A549 (cell line): ENCODE measurements around the gene RAB20. TPM values are rescaled to one million over a fixed set of nuclear protein-coding genes. Genes with fewer than 3 reads are reported as not detected.
A peak's percentile ranks its signal among the peaks of the same experiment; 100 is the strongest.

ENCODE experiments used
- ATAC-seq, 2 experiments: fragments of 200-7000 bp in 1 of 2; fragments of >200 bp in 1 of 2; cut with Nextera tagmentation in 1 of 2; cut with Tn5 transposase in 1 of 2; 3 replicates each; pipeline versions ENCODE4 v1.8.0 to v1.9.1; 2018 to 2020; ENCODE audit warnings: mild to moderate bottlenecking in 1 of 2, moderate library complexity in 1 of 2
- CTCF ChIA-PET: fragments of 300-600 bp; sonication (Branson Sonifier 250); formaldehyde crosslinking; extraction: SDS; loops from one replicate; lab custom pipeline; 2021; ENCODE audit warnings: antibody characterized with exemption, inconsistent platforms; lab: Yijun Ruan, JAX
- POLR2A ChIA-PET: fragments of 350-600 bp; formaldehyde crosslinking; extraction: SDS; loops from one replicate; lab custom pipeline; 2021; ENCODE audit warnings: antibody characterized with exemption, inconsistent platforms; lab: Yijun Ruan, JAX
- DNase-seq, 2 experiments: peaks; one replicate each; pipeline versions ENCODE4 v3.0.0 to v3.0.0-alpha.2; 2011 to 2016; ENCODE audit warnings: low read depth in 1 of 2, low spot score in 1 of 2
- FAIRE-seq: peaks from 2 replicates; lab custom pipeline; 2011; peaks lifted over from hg19 to GRCh38; lab: Jason Lieb, UNC
- H3K27ac ChIP-seq, 2 experiments: fragments of >200 bp; sonication (Bioruptor Twin); formaldehyde crosslinking; 3 replicates each; pipeline ENCODE4 v1.5.1; 2016 to 2017
- H3K4me1 ChIP-seq: fragments of >200 bp; sonication (Bioruptor Twin); formaldehyde crosslinking; 3 replicates; pipeline ENCODE4 v1.6.1; 2016
- H3K4me2 ChIP-seq: fragments of >200 bp; sonication (Bioruptor Twin); formaldehyde crosslinking; 3 replicates; pipeline ENCODE4 v1.6.1; 2016
- H3K4me3 ChIP-seq: fragments of >200 bp; sonication (Bioruptor Twin); formaldehyde crosslinking; 3 replicates; pipeline ENCODE4 v1.5.1; 2016
- H3K9me3 ChIP-seq: fragments of >200 bp; sonication (Bioruptor Twin); formaldehyde crosslinking; 3 replicates; pipeline ENCODE4 v1.6.1; 2016
- CBX2 ChIP-seq: fragments of 200-600 bp; sonication (generic); IDR thresholded peaks from 2 replicates; pipeline ENCODE4 v1.6.1; 2016; ENCODE audit warnings: low read depth, mild to moderate bottlenecking, borderline replicate concordance
- CHD2 ChIP-seq: fragments of 150-350 bp; IDR thresholded peaks from 2 replicates; pipeline ENCODE4 v1.6.1; 2014; ENCODE audit warnings: low read length; ENCODE audit not compliant: partially characterized antibody
- CHD4 ChIP-seq: fragments of 200-600 bp; sonication (generic); IDR thresholded peaks from 2 replicates; pipeline ENCODE4 v1.6.1; 2016; ENCODE audit warnings: antibody characterized with exemption, mild to moderate bottlenecking, borderline replicate concordance
- FOSB ChIP-seq: fragments of 250-450 bp; sonication (Bioruptor Pico); IDR thresholded peaks from 2 replicates; pipeline ENCODE4 v1.5.0; 2020; ENCODE audit warnings: mild to moderate bottlenecking, moderate library complexity
- FOXS1 ChIP-seq: fragments of 250-450 bp; sonication (Bioruptor Pico); IDR thresholded peaks from 2 replicates; pipeline ENCODE4 v1.5.0; 2020; ENCODE audit warnings: mild to moderate bottlenecking, moderate library complexity
- GATA3 ChIP-seq: IDR thresholded peaks from 2 replicates; pipeline ENCODE4 v1.6.1; 2012; ENCODE audit warnings: borderline replicate concordance
- HEYL ChIP-seq: fragments of 250-450 bp; sonication (Bioruptor Pico); IDR thresholded peaks from 2 replicates; pipeline ENCODE4 v1.8.0; 2021; ENCODE audit warnings: mild to moderate bottlenecking, moderate library complexity
- HOXB5 ChIP-seq: fragments of 250-450 bp; sonication (Bioruptor Pico); IDR thresholded peaks from 2 replicates; pipeline ENCODE4 v1.5.0; 2020; ENCODE audit warnings: mild to moderate bottlenecking, moderate library complexity
- JUNB ChIP-seq: fragments of >200 bp; sonication (Bioruptor Twin); formaldehyde crosslinking; IDR thresholded peaks from 2 replicates; pipeline ENCODE4 v1.6.1; 2016
- MAZ ChIP-seq: fragments of 150-350 bp; IDR thresholded peaks from 2 replicates; pipeline ENCODE4 v1.6.1; 2014; ENCODE audit warnings: antibody characterized with exemption, low read depth, low read length, borderline replicate concordance
- NPAS2 ChIP-seq: fragments of 250-450 bp; sonication (Bioruptor Pico); IDR thresholded peaks from 2 replicates; pipeline ENCODE4 v1.8.0; 2022; ENCODE audit warnings: mild to moderate bottlenecking, moderate library complexity, borderline replicate concordance
- POLR2A ChIP-seq: IDR thresholded peaks from 2 replicates; pipeline ENCODE4 v1.6.1; 2012; ENCODE audit warnings: mild to moderate bottlenecking, low read length
- POLR2AphosphoS2 ChIP-seq: conservative IDR thresholded peaks from 2 replicates; pipeline ENCODE4 v1.6.1; 2012; ENCODE audit warnings: low read length, improper control_type of control experiment, inconsistent platforms
- RAD21 ChIP-seq, 2 experiments: fragments of >200 bp in 1 of 2; sonication (Bioruptor Twin) in 1 of 2; formaldehyde crosslinking in 1 of 2; IDR thresholded peaks in 1 of 2; conservative IDR thresholded peaks in 1 of 2; 2 replicates in 1 of 2; 3 replicates in 1 of 2; pipeline ENCODE4 v1.6.1; 2012 to 2018; ENCODE audit warnings: inconsistent platforms in 1 of 2
- RARB ChIP-seq: fragments of 250-450 bp; sonication (Bioruptor Pico); IDR thresholded peaks from 2 replicates; pipeline ENCODE4 v1.8.0; 2021; ENCODE audit warnings: mild to moderate bottlenecking, moderate library complexity
- RNF2 ChIP-seq: fragments of 200-600 bp; sonication (generic); IDR thresholded peaks from 2 replicates; pipeline ENCODE4 v1.6.1; 2016; ENCODE audit warnings: low read depth, mild to moderate bottlenecking, antibody characterized with exemption, moderate library complexity, borderline replicate concordance
- ZC3H11A ChIP-seq: fragments of 450-650 bp; IDR thresholded peaks from 2 replicates; pipeline ENCODE4 v1.6.1; 2014; ENCODE audit warnings: antibody characterized with exemption, mild to moderate bottlenecking
- ZNF302 ChIP-seq: fragments of 250-450 bp; sonication (Bioruptor Pico); IDR thresholded peaks from 2 replicates; pipeline ENCODE4 v1.9.0; 2021; ENCODE audit warnings: inconsistent platforms, mild to moderate bottlenecking, moderate library complexity
- ZSCAN20 ChIP-seq: fragments of 250-450 bp; sonication (Bioruptor Pico); IDR thresholded peaks from 2 replicates; pipeline ENCODE4 v1.8.0; 2022; ENCODE audit warnings: mild to moderate bottlenecking, moderate library complexity
- WGBS: methylation state at CpG from one replicate; pipeline ENCODE4 v1.1.6; 2017; ENCODE audit errors: missing lambda C conversion rate; 5-methylcytosine and 5-hydroxymethylcytosine counted together
- polyA plus RNA-seq, 4 experiments: library from polyadenylated mRNA; depleted of rRNA in 3 of 4; stranded (reverse); fragments of >200 nt; fragmentation: RNase III in 1 of 4; extraction: RNeasy Plus Mini Kit Qiagen cat#74134 plus additional on column Dnase treatment in 1 of 4; gene quantifications; 2 replicates in 3 of 4; 3 replicates in 1 of 4; pipeline ENCODE4 v1.2.3, GENCODE V29; 2011 to 2017
- TF ChIP-seq, protein P1 (sequence below): fragments of >200 bp; sonication (Bioruptor Twin); formaldehyde crosslinking; IDR thresholded peaks from 2 replicates; pipeline ENCODE4 v1.6.1; 2016
- TF ChIP-seq, protein P2 (sequence below): IDR thresholded peaks from 2 replicates; pipeline ENCODE4 v1.6.1; 2012; ENCODE audit warnings: low read depth, borderline replicate concordance
- TF ChIP-seq, protein P3 (sequence below): IDR thresholded peaks from 2 replicates; pipeline ENCODE4 v1.6.1; 2012

Gene RAB20
- polyA plus RNA-seq, 2 of the 4 experiments (the other 2 are of a cell fraction), result 1.0 to 1.5 TPM

DNA sequence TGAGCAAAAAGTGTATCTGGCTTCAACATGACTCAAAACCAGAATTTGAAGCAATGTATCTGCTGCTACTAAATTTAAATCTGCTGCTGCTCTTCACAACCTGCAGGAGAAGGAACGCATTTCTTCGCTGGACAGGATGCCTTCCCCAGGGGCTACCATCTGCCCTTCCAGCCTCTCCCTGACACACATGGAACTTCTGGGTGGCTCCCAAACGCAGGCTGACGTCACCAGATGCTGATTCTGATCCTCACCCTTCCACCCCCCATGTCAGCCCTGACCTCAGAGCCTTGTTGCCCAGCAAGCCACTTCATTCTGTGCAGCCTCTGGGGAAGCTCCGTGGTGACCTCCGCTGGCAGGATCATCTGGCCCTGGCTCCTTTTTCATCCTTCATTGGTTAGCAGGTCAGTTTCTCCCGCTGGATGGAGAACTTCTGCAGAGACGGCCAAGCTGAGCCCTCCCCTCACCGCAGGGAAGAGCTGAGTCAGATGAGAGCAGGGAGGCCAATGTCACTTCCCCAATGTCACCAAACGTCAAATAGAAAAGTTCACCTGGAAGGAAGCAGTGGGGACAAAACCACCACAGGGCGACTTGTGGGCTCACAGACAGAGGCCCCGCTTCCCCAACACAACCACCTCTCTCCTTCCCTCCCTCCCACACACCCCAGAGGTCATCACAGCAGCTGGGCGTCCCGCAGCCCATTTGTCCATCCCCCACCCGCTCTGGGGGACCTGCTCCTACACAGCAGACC, 14.0 kb upstream of the RAB20 start:
- H3K4me3 ChIP-seq, result no peak overlapping the region
- POLR2A ChIA-PET, result no interaction called here
- no peaks in the 10 kb centered on the region for H3K9me3 ChIP-seq
- ATAC-seq, result peak; percentile 58 to 75; a peak in 4 of 6 replicates
- peaks cover 6% of the 10 kb centered on the region; the same call in 1 of the 3 replicates for H3K4me1 ChIP-seq
- FAIRE-seq, result no peak
- 50% methylated on average over 12 of the region's 15 CpGs for WGBS
- CTCF ChIA-PET, result interaction anchor here (1.0 to 1.2 kb wide), 2 partner anchors 10 to 119 kb away, joined by 3 read pairs; no protein-coding TSS in a partner anchor
- no peak overlapping the region for H3K4me2 ChIP-seq
- TF ChIP-seq RAD21 (conservative IDR thresholded peaks at IDR 0.05 in 1 of 2, IDR thresholded peaks at IDR 0.05 in 1 of 2) (peak in 1 of 2 experiments; percentile 14; a peak in 2 of 5 replicates), ZNF302 (no peak)
- no peak overlapping the region for H3K27ac ChIP-seq
- DNase-seq, result peak in 1 of 2 experiments; percentile 21

DNA sequence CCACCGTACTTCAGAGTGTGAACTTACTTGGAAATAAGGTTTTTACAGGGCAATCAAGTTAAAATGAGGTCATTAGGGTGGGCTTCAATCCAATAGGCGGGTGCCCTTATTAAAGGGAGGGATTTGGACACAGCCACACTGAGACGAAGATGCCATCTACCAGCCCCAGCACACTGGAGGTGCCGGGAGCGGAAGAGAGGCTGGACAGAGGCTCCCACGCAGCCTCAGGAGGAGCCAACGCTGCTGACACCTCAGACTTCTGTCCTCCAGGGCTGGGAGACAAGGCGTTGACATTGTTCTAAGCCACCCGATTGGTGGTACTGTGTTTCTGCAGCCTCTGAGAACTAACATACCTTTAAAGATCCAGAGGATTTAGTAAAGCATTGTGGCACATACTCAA, 12.6 kb upstream of the RAB20 start:
- Histone ChIP-seq H3K9me3 (no peaks in the 10 kb centered on the region), H3K4me3 (no peak overlapping the region), H3K27ac (no peak overlapping the region)
- 55% methylated on average over 8 of the region's 9 CpGs for WGBS
- no peak for DNase-seq
- no peak for TF ChIP-seq GATA3
- TF ChIP-seq, protein P1, sequence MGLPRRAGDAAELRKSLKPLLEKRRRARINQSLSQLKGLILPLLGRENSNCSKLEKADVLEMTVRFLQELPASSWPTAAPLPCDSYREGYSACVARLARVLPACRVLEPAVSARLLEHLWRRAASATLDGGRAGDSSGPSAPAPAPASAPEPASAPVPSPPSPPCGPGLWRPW, result no peak
- no peak for TF ChIP-seq MAZ
- TF ChIP-seq, all 56 proteins: peak for 0
- FAIRE-seq, result no peak
- ChIA-PET POLR2A (no interaction called here), CTCF (interaction anchor here (1.3 to 1.4 kb wide), 2 partner anchors 10 to 19 kb away, joined by 3 to 4 read pairs; no protein-coding TSS in a partner anchor)
- peak in 1 of 2 experiments; percentile 52; a peak in 3 of 6 replicates for ATAC-seq
- H3K4me1 ChIP-seq, result peaks cover 6% of the 10 kb centered on the region; the same call in 1 of the 3 replicates
- H3K4me2 ChIP-seq, result no peak overlapping the region

DNA sequence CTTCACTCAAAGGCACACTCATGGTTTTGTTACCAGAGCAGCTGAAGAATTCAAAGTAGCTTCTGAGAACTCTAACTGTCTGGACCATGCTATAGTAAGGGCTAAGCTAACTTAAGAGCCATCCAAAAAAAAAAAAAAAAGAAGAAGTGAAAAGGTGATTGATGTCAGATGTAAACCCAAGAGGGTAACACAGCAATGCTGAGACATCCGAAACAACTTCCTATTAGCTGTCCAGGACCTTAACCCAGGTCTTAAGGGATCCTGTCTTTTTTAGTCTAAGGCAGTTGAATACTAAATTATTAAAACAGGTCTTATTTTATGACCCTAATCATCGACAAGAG, 11.2 kb upstream of the RAB20 start:
- Histone ChIP-seq H3K9me3 (no peaks in the 10 kb centered on the region), H3K4me3 (no peak overlapping the region), H3K27ac (no peak overlapping the region), H3K4me1 (peaks cover 6% of the 10 kb centered on the region; the same call in 1 of the 3 replicates), H3K4me2 (no peak overlapping the region)
- ChIA-PET CTCF (interaction anchor here (0.6 to 1.4 kb wide), 2 partner anchors 8 to 130 kb away, joined by 3 to 4 read pairs; no protein-coding TSS in a partner anchor), POLR2A (no interaction called here)
- DNase-seq (no peak), ATAC-seq (no peak), FAIRE-seq (no peak)
- TF ChIP-seq NPAS2 (CRISPR knock-in tag), result no peak
- WGBS, result 80% methylated on average over 2 of the region's 2 CpGs

DNA sequence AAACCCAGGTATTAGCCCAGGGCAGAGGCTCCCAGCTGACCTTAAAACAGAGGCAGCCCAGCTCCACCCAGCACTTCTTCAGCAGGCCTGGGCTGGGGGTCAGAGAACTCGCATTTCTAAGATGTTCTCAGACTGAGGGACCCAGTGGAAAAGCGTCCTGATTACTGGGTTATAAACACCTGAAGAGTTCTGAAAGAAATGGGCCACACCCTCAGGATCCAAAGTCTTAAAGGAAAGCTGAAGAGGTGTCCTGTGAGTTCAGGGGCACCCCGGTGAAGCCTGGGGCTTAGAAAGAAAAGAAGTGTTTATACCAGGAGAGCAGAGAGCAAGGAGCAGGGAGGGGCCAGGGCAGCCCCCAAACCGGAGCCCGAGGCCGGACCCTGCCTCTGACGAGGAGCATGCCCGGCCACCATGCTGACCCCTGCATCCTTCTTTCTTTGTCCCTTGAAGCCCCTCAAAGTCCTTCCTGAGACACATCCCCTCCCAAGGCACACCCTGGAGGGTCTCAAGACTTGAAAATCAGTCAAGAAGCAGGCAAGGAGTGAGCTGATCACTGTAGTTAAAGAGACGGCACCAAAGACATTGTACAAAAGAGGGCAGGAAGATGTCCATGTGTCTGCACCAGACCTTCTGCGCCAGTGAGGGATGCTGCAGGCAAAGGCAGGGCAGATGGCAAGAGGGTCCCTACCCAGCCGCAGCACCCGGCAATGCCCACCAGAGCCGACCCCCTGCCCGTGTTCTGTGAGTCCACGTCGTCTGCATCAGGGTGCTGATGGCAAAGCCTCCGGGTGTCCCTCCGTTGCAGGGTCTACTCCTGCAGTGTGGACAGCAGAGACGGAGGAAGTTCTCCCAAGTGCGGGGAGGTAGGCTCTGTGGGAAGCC, 10.6 kb upstream of the RAB20 start:
- ChIA-PET POLR2A (no interaction called here), CTCF (interaction anchor here (0.6 kb wide), 1 partner anchor 131 kb away, joined by 3 read pairs; no protein-coding TSS in a partner anchor)
- TF ChIP-seq POLR2AphosphoS2, result no peak
- no peak for TF ChIP-seq HOXB5 (CRISPR knock-in tag)
- no peak for TF ChIP-seq ZSCAN20 (CRISPR knock-in tag)
- no peak for TF ChIP-seq CHD4
- no peak for TF ChIP-seq RNF2
- TF ChIP-seq CHD2, result no peak
- no peak for TF ChIP-seq RARB (CRISPR knock-in tag)
- TF ChIP-seq, protein P1, result no peak
- no peak for TF ChIP-seq FOSB
- no peak for TF ChIP-seq ZC3H11A
- no peak for TF ChIP-seq ZNF302
- TF ChIP-seq CBX2, result no peak
- TF ChIP-seq NPAS2 (CRISPR knock-in tag), result no peak
- TF ChIP-seq JUNB, result no peak
- TF ChIP-seq HEYL (CRISPR knock-in tag), result no peak
- TF ChIP-seq FOXS1 (CRISPR knock-in tag), result no peak
- TF ChIP-seq POLR2A, result no peak
- TF ChIP-seq, protein P2, sequence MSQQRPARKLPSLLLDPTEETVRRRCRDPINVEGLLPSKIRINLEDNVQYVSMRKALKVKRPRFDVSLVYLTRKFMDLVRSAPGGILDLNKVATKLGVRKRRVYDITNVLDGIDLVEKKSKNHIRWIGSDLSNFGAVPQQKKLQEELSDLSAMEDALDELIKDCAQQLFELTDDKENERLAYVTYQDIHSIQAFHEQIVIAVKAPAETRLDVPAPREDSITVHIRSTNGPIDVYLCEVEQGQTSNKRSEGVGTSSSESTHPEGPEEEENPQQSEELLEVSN, result no peak
- TF ChIP-seq, protein P3, sequence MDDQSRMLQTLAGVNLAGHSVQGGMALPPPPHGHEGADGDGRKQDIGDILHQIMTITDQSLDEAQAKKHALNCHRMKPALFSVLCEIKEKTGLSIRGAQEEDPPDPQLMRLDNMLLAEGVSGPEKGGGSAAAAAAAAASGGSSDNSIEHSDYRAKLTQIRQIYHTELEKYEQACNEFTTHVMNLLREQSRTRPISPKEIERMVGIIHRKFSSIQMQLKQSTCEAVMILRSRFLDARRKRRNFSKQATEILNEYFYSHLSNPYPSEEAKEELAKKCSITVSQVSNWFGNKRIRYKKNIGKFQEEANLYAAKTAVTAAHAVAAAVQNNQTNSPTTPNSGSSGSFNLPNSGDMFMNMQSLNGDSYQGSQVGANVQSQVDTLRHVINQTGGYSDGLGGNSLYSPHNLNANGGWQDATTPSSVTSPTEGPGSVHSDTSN, result no peak
- 57% methylated on average over 14 of the region's 20 CpGs for WGBS
- no peaks in the 10 kb centered on the region for H3K9me3 ChIP-seq
- no peak overlapping the region for H3K4me3 ChIP-seq
- peaks cover 6% of the 10 kb centered on the region; the same call in 1 of the 3 replicates for H3K4me1 ChIP-seq
- H3K4me2 ChIP-seq, result no peak overlapping the region
- no peak for DNase-seq
- no peak for ATAC-seq
- H3K27ac ChIP-seq, result no peak overlapping the region
- no peak for FAIRE-seq
